GM19324 (cell line): ENCODE data around the gene CPNE4.

Experiments
- ATAC-seq: cut with Tn5 transposase; IDR thresholded peaks from one replicate; pipeline ENCODE4 v1.9.1; 2021; ENCODE audit warnings: mild to moderate bottlenecking, moderate library complexity; ENCODE audit not compliant: unreplicated experiment, low FRiP score

The CPNE4 gene

DNA sequence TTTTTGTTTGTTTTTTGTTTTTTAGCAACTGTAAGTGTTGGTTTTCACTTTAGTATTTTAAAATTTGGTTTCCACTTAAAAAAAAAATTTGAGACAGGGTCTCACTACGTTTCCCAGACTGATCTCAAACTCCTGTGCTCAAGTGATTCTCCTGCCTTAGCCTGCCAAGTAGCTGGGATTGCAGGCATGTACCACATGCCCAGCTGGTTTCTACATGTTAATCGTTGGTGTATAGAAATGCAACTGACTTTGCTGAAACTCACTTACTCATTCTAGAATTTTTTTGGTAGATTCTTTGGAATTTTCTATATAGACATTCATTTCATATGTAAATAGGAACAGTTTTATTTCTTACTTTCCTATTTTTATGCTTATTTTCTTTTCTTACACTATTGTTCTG lies 287.3 kb downstream of the CPNE4 start:
- no peak for ATAC-seq

- no peak for ATAC-seq
Measured at GRCh38 chr3:131744765-131745164, 290.0 kb downstream of the CPNE4 start.

DNA sequence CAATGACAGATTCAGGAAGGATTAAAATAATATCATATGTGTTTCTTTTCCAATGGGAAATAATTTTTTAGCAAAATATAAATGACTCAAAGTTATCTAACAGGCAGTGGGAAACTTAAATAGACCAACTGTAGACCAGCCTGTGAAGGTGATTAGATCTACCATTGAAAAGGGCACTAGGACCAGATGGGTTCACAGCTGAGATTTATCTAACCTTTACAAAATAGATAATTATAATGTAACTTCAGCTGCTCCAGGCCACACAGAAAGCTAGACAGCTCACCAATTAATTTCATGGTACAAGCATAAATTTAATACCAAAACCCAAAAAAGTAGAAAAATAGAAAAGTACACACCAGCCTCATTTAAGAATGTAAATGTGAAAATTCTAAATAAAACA lies 291.7 kb downstream of the CPNE4 start:
- ATAC-seq: no peak

DNA sequence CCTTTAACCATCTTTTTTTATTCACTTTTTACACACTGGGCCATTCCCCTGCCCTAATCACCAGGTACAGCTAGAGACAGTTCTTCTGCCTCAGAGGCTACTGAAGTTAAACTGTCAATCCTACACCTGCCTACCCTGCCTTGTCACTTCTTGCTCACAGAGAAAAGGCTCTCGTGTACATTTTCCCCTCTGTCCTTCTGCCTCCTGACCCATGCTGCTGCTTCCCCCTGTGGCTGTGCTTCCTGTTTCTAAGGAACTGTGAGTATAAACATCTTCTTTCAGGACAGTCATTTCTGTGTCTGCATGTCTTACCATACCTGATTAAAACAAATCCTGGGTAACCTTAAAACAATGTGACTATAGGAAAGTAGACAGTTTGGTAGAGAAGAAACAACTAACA lies 295.6 kb downstream of the CPNE4 start:
- no peak for ATAC-seq

DNA sequence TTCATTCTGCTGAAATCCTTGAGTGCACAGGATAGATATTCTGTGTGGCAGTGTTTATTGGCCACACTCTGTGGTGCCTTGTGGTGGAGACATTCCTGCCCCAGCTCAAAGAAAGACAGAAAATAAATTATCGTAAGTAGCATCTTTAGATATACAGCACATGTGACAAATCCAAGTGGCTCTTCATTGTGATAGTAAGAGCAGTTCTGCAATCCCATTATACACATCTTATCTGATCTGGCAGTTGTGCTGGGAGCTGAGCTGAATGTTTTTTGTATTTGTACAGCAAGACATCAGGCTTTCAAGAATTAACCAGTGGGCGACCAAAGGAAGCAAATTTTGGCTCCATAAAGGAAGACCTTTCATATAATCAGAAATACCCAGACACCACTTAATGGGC lies 296.7 kb downstream of the CPNE4 start:
- no peak for ATAC-seq

DNA sequence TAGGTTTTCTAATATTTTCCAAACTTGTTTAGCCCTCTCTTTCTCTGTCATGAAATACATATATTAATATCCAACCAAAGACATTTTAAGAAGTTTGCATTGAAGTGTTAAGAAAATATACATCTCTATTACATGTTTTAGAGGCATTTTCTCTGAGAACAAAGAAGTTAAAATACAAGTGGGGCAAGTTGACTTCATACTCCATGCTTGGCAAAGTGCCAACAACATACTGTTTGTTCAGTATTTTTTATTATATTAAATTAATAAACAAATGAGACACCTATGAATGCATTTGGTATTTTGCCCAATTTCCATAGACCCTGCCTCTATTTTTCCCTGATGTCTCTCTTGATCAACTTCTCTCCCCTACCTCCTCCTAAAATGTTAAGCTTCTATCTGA lies 299.3 kb downstream of the CPNE4 start:
- ATAC-seq: no peak

GRCh38 chr3:131735116-131735515 lies 299.7 kb downstream of the CPNE4 start:
- no peak for ATAC-seq

DNA sequence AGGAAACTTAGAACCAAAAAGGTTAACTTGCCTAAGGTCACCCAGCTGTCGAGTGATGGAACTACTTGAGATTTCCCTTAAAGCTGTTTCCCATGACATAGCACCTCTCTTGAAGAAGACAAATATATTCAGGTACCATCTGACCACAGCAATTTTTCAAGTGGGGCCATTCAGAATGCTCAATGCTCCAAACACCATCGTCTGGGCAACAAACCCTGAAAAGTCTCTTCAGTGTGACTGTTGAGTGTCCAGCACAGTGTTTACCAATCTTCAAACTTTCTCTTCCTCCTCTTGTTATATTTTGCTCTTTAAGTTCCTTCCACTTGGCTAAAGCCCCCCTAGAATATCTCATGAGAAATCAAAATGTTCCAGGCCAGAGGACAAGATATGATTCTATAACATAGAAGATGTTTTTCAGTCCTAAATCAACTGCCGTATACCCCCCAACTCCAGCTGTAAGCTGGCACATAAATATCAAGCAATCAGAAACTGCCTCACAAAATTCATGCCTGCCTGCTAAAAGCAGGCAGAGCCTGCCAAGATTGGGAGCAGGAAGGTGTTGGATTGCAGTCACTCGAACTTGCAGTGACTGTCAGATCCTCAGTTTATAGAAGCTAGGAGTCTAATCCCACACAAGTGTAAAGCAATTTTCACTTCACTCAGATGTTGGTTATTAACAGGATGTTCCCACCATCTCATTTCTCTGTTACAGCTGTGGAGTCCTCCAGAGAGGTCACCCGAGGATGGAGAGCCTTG lies 301.6 kb downstream of the CPNE4 start:
- no peak for ATAC-seq

- no peak for ATAC-seq
Measured at GRCh38 chr3:131731709-131732108, 303.1 kb downstream of the CPNE4 start.

DNA sequence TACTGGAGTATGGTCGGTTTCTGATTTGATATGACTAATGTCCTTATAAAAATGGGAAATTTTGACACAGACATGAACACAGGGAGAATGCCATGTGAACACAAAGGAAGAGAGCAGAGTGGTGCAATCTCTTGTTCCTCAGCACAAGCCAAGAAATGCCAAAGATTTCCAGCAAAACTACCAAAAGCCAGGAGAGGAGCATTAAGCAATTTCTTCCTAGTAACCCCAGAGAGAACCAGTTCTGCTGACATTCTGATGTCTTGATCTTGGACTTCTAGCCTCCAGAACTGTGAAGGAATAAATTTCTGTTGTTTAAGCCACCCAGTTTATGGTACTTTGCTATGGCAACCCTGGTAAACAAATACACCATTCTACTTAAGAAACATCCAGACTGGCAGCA lies 304.2 kb downstream of the CPNE4 start:
- no peak for ATAC-seq

DNA sequence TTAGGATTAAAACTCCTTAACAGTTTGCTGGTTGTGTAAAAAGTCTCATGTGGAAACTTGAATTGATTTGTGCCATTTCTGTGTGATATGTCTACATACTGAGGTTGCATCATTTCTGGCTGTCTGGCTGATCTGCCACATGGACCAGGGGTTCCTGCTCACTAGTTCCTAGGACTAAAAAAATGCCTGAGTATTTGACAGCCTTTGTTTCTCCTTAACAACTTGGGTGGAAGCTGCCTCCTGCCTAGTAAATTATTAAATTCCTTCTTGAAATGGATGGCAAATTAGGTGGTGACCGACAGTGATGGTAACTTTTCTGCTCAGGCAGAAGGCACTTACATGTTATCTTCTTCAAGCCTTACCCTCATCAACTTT lies 305.2 kb downstream of the CPNE4 start:
- no peak for ATAC-seq

- ATAC-seq: no peak
Measured at GRCh38 chr3:131728898-131729642, 305.7 kb downstream of the CPNE4 start.

DNA sequence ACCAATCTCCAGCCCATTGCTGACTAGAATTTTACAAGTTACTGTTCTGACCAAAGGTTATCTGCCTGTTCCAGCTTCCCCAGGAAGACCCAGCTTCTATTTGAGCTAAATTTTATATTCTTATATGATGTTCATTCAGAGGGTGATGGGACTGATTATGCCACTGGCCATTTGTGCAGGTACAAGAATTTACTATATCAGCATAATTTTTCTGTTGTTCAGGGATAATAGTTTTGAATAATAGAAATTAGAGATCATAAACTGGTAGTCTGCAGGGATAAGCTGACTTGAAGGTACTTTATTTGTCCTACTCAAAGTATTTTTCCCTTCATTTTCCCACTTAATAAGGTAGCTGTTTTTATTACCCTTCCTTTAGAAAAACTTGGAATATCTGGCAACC lies 309.4 kb downstream of the CPNE4 start:
- no peak for ATAC-seq

- no peak for ATAC-seq
Measured at GRCh38 chr3:131723343-131723742, 311.5 kb downstream of the CPNE4 start.

GRCh38 chr3:131717493-131717892 lies 317.3 kb downstream of the CPNE4 start:
- no peak for ATAC-seq

DNA sequence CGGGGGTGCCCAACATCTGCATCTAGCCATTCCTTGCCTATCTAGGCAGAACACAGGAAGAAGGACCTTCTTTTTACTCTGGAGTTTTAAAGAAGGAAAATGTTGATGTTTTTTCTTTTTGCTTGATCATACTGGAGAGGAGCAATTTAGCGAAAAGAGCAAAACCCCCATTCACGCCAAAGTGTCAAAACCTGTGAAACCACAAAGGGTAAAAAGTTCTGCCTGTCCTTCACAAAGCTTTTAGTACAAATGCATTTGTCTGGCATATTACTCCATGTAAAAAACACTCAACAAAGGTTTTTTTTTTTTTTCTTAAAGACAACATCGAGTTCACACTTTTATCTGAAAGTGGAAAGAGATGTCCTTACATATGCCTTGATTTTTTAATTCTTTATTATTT lies 317.9 kb downstream of the CPNE4 start:
- ATAC-seq: no peak

DNA sequence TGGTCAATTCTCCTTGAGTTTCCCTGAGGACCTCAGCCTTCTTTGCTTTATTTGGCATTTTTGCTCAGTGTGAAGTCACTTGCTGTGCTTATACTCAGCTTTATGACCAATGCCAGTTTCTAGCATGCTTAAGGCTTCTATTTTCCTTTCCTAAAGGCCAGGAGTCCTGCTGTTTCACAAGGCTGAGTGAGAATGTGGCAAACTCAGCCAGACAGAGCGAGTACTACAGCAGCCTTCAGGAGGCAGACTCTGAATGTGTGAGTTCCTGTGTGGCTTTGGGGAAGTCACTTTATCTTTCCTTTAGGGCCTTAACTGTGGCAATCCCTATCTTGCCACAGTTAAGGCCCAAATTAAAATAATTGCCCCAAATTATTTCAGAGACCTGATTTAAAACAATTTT lies 318.8 kb downstream of the CPNE4 start:
- no peak for ATAC-seq

GRCh38 chr3:131714585-131715220 lies 320.1 kb downstream of the CPNE4 start:
- ATAC-seq: peak; percentile 60

DNA sequence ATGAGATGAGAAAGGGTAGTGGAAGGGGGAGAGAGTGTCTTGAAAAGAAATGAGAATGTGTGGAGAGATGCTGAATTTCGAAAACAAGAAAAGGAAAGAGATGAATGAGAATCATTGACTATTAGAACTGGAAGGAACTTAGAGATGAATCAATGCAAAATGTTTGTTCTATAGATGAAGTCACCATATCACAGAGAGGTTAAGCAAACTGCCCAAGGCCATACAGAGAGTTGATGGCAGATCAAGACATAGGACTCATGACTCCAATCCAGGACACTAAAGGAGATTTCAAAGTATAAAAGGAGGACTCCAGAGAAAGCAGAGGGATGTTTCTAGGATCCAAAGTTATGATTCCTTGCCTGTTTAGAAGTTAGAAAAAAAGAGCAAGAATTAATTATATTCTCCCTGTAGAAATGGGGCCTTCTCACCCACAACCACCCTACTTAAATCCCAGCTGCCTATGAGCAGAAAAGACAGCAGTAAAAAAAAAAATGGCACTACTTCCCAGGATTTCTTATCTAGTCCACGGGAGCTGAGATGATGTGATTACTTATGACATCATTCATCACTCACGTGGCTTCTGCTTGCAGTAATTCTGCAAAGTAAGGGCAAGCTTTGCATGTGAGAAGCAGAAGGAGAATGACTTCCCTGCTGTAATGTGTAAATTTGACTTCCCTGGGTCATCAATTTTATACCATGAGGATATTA lies 321.2 kb downstream of the CPNE4 start:
- ATAC-seq: no peak

- ATAC-seq: no peak
Measured at GRCh38 chr3:131712662-131713061, 322.2 kb downstream of the CPNE4 start.

DNA sequence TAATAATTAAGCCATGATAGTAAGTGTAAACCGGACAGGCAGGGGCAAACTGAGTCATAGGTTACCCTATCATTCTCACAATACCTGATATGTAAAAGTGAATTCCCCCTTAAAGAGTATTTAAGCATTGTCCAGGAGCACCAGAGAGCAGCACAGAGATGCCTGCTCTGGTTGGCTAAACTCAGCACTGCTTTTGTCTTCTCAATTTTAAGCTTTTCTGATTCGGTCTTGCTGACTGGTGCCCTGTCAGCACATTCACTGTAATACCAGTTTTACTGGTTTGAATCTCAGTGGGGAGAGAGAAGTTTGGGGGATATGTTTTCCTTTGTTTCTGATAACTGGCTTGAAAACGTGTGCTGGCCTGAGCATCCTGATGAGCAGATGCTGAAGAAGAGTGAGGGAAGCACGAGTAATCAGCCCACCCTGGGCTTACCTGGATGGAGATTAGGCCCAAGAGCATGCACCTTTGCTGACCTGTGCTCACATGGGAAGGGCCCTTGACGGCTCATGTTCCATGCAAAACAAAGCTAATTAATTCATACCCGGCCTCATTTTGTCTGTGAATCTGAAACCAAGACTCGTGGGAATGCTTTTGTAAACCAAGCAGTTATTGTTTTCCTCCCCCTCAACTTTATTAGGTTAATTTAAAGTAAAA lies 323.6 kb downstream of the CPNE4 start:
- no peak for ATAC-seq
